Peyer's patch (tissue), 4 donors: ENCODE results near the gene ILF3. TPM values are rescaled to one million over a fixed set of nuclear protein-coding genes. Genes with fewer than 3 reads are reported as not detected.

ENCODE experiments used
- DNase-seq, 3 donors: peaks; one replicate each; pipeline ENCODE4 v3.0.0-alpha.2; 2017 to 2019
- H3K27ac ChIP-seq, 4 donors: fragments of 200-600 bp; sonication (generic); one replicate each; pipeline ENCODE4 v1.5.1; 2016 to 2019
- H3K27me3 ChIP-seq, 2 donors: fragments of 200-600 bp; sonication (generic); one replicate each; pipeline ENCODE4 v1.5.1; 2019
- H3K36me3 ChIP-seq, 3 donors: fragments of 200-600 bp; sonication (generic); one replicate each; pipeline ENCODE4 v1.5.1; 2016 to 2019
- H3K4me1 ChIP-seq, 4 donors: fragments of 200-600 bp; sonication (generic); one replicate each; pipeline ENCODE4 v1.5.1; 2016 to 2019
- H3K4me3 ChIP-seq, 4 donors: fragments of 200-600 bp; sonication (generic); 1 replicate in 3 of 4; 2 replicates in 1 of 4; pipeline ENCODE4 v1.5.1; 2016 to 2019; ENCODE audit warnings: mild to moderate bottlenecking in 1 of 4
- H3K9me3 ChIP-seq, 4 donors: fragments of 200-600 bp; sonication (generic); one replicate each; pipeline ENCODE4 v1.5.1; 2016 to 2019; ENCODE audit warnings: mild to moderate bottlenecking in 1 of 4
- CTCF ChIP-seq, 6 experiments: fragments of 450-650 bp in 4 of 6; fragments of 200-600 bp in 2 of 6; sonication (generic) in 1 of 6; IDR thresholded peaks; one replicate each; pipeline ENCODE4 v1.5.1; 2017 to 2019; ENCODE audit warnings: antibody characterized with exemption in 6 of 6, mild to moderate bottlenecking in 3 of 6, moderate library complexity in 1 of 6
- POLR2A ChIP-seq, 2 donors: fragments of 450-650 bp; IDR thresholded peaks; one replicate each; pipeline ENCODE4 v1.5.1; 2017; ENCODE audit warnings: antibody characterized with exemption in 2 of 2, mild to moderate bottlenecking in 2 of 2, moderate library complexity in 2 of 2
- total RNA-seq, 4 donors: library from RNA; depleted of rRNA; stranded (reverse); fragments of >200 nt; gene quantifications; one replicate each; pipeline ENCODE4 v1.1.0, GENCODE V29; 2016

Gene ILF3
- total RNA-seq, 4 donors from 2014 or later, result 73.4 to 227 (median 139) TPM

- TF ChIP-seq CTCF (IDR thresholded peaks at IDR 0.05) (no peak), POLR2A (IDR thresholded peaks at IDR 0.05) (no peak)
- DNase-seq, result no peak
- Histone ChIP-seq H3K9me3 (no peaks in the 10 kb centered on the region), H3K27me3 (no peaks in the 10 kb centered on the region), H3K27ac (no peak overlapping the region), H3K4me3 (no peak overlapping the region), H3K36me3 (peaks cover 0 to 35% (median 0%) of the 10 kb centered on the region in 3 donors), H3K4me1 (peaks cover 0 to 74% (median 9%) of the 10 kb centered on the region in 4 donors)
Measured at GRCh38 chr19:10724573-10725071, 70.5 kb downstream of the ILF3 start.

GRCh38 chr19:10725415-10725814, 71.3 kb downstream of the ILF3 start:
- no peak overlapping the region for H3K4me3 ChIP-seq
- H3K9me3 ChIP-seq, result no peaks in the 10 kb centered on the region
- H3K27me3 ChIP-seq, result no peaks in the 10 kb centered on the region
- no peak for DNase-seq
- peak overlapping the region in 1 of 4 donors; percentile 52 for H3K27ac ChIP-seq
- peaks cover 0 to 34% (median 0%) of the 10 kb centered on the region in 3 donors for H3K36me3 ChIP-seq
- TF ChIP-seq CTCF (IDR thresholded peaks at IDR 0.05) (no peak), POLR2A (IDR thresholded peaks at IDR 0.05) (no peak)
- peaks cover 0 to 74% (median 9%) of the 10 kb centered on the region in 4 donors for H3K4me1 ChIP-seq

- H3K27ac ChIP-seq, result peak overlapping the region in 2 of 4 donors; percentile 52 to 59
- H3K4me3 ChIP-seq, result no peak overlapping the region
- peaks cover 0 to 26% (median 0%) of the 10 kb centered on the region in 3 donors for H3K36me3 ChIP-seq
- H3K27me3 ChIP-seq, result no peaks in the 10 kb centered on the region
- H3K9me3 ChIP-seq, result no peaks in the 10 kb centered on the region
- peaks cover 0 to 74% (median 11%) of the 10 kb centered on the region in 4 donors for H3K4me1 ChIP-seq
- no peak for TF ChIP-seq POLR2A (IDR thresholded peaks at IDR 0.05)
- no peak for DNase-seq
Measured at GRCh38 chr19:10726268-10726667, 72.1 kb downstream of the ILF3 start.

GRCh38 chr19:10727685-10728201, 73.6 kb downstream of the ILF3 start:
- H3K4me1 ChIP-seq, result peaks cover 0 to 77% (median 17%) of the 10 kb centered on the region in 4 donors
- peaks cover 0 to 22% (median 0%) of the 10 kb centered on the region in 3 donors for H3K36me3 ChIP-seq
- DNase-seq, result no peak
- no peak for TF ChIP-seq POLR2A (IDR thresholded peaks at IDR 0.05)
- TF ChIP-seq CTCF (IDR thresholded peaks at IDR 0.05), result no peak
- no peaks in the 10 kb centered on the region for H3K9me3 ChIP-seq
- H3K4me3 ChIP-seq, result no peak overlapping the region
- H3K27ac ChIP-seq, result peak overlapping the region in 1 of 4 donors; percentile 16
- H3K27me3 ChIP-seq, result no peaks in the 10 kb centered on the region

GRCh38 chr19:10729411-10729810, 75.3 kb downstream of the ILF3 start:
- Histone ChIP-seq H3K36me3 (peaks cover 0 to 5% (median 0%) of the 10 kb centered on the region in 3 donors), H3K4me1 (peaks cover 0 to 83% (median 17%) of the 10 kb centered on the region in 4 donors), H3K4me3 (no peak overlapping the region), H3K27ac (peak overlapping the region in 2 of 4 donors; percentile 10 to 73), H3K9me3 (no peaks in the 10 kb centered on the region), H3K27me3 (no peaks in the 10 kb centered on the region)
- TF ChIP-seq CTCF (IDR thresholded peaks at IDR 0.05) (no peak), POLR2A (IDR thresholded peaks at IDR 0.05) (no peak)
- DNase-seq, result peak in 1 of 3 donors; percentile 61

- TF ChIP-seq CTCF (IDR thresholded peaks at IDR 0.05), result no peak
- TF ChIP-seq POLR2A (IDR thresholded peaks at IDR 0.05), result no peak
- no peaks in the 10 kb centered on the region for H3K9me3 ChIP-seq
- no peak overlapping the region for H3K4me3 ChIP-seq
- peaks cover 0 to 76% (median 17%) of the 10 kb centered on the region in 4 donors for H3K4me1 ChIP-seq
- H3K27me3 ChIP-seq, result no peaks in the 10 kb centered on the region
- DNase-seq, result no peak
- peaks cover 0 to 11% (median 0%) of the 10 kb centered on the region in 3 donors for H3K36me3 ChIP-seq
- peak overlapping the region; percentile 64 to 76 (median 74) for H3K27ac ChIP-seq
Measured at GRCh38 chr19:10730932-10731331, 76.8 kb downstream of the ILF3 start.
